Putamen (tissue), 1 donor: Measurements from ENCODE around the gene ITIH3.

Source experiments
- DNase-seq: peaks from one replicate; pipeline ENCODE4 v3.0.0-alpha.2; 2016; ENCODE audit warnings: low spot score

Gene ITIH3

GRCh38 chr3:52845691-52846431 is 51.3 kb downstream of the ITIH3 start:
- no peak for DNase-seq

- no peak for DNase-seq
Measured at GRCh38 chr3:52846432-52846965, 51.9 kb downstream of the ITIH3 start.

- no peak for DNase-seq
Measured at GRCh38 chr3:52847241-52847640, 52.6 kb downstream of the ITIH3 start.

- DNase-seq, result no peak
Measured at GRCh38 chr3:52847726-52848125, 53.1 kb downstream of the ITIH3 start.

- no peak for DNase-seq
Measured at GRCh38 chr3:52848617-52849016, 54.0 kb downstream of the ITIH3 start.

- no peak for DNase-seq
Measured at GRCh38 chr3:52849656-52850055, 55.1 kb downstream of the ITIH3 start.

GRCh38 chr3:52851348-52851747 is 56.8 kb downstream of the ITIH3 start:
- no peak for DNase-seq

- DNase-seq, result no peak
Measured at GRCh38 chr3:52852419-52852818, 57.8 kb downstream of the ITIH3 start.

- DNase-seq, result no peak
Measured at GRCh38 chr3:52854013-52854412, 59.4 kb downstream of the ITIH3 start.

GRCh38 chr3:52856666-52857065 is 62.1 kb downstream of the ITIH3 start:
- DNase-seq, result no peak

GRCh38 chr3:52857133-52857532 is 62.5 kb downstream of the ITIH3 start:
- no peak for DNase-seq

GRCh38 chr3:52857864-52858263 is 63.3 kb downstream of the ITIH3 start:
- no peak for DNase-seq
